Breast epithelium (tissue), 4 donors: Measurements from ENCODE around the gene SPECC1L. TPM values are rescaled to one million over a fixed set of nuclear protein-coding genes. Genes with fewer than 3 reads are reported as not detected.

Experiments
- DNase-seq, 2 donors: peaks; one replicate each; pipeline ENCODE4 v3.0.0-alpha.2; 2019; ENCODE audit warnings: low spot score in 2 of 2
- H3K27ac ChIP-seq, 2 donors: fragments of 200-600 bp; sonication (generic) in 1 of 2; one replicate each; pipeline ENCODE4 v1.5.1; 2016 to 2019; ENCODE audit warnings: mild to moderate bottlenecking in 1 of 2
- H3K27me3 ChIP-seq, 2 donors: fragments of 200-600 bp; sonication (generic) in 1 of 2; one replicate each; pipeline versions ENCODE4 v1.5.1 to v1.6.0; 2017 to 2019; ENCODE audit warnings: control low read depth in 1 of 2, mild to moderate bottlenecking in 1 of 2
- H3K36me3 ChIP-seq: fragments of 200-600 bp; one replicate; pipeline ENCODE4 v1.5.1; 2019
- H3K4me1 ChIP-seq, 2 donors: fragments of 200-600 bp; sonication (generic); one replicate each; pipeline ENCODE4 v1.5.1; 2016 to 2019; ENCODE audit warnings: control low read depth in 1 of 2
- H3K4me3 ChIP-seq, 3 donors: fragments of 200-600 bp; sonication (generic); 1 replicate in 2 of 3; 2 replicates in 1 of 3; pipeline ENCODE4 v1.5.1; 2016 to 2019; ENCODE audit warnings: mild to moderate bottlenecking in 3 of 3, moderate library complexity in 2 of 3
- H3K9me3 ChIP-seq, 2 donors: fragments of 200-600 bp; sonication (generic) in 1 of 2; one replicate each; pipeline ENCODE4 v1.5.1; 2016 to 2019; ENCODE audit warnings: control low read depth in 1 of 2
- CTCF ChIP-seq, 3 donors: fragments of 450-650 bp; IDR thresholded peaks; one replicate each; pipeline ENCODE4 v1.5.1; 2016 to 2017; ENCODE audit warnings: antibody characterized with exemption in 3 of 3, mild to moderate bottlenecking in 3 of 3, moderate library complexity in 3 of 3
- POLR2A ChIP-seq: fragments of 450-650 bp; IDR thresholded peaks from one replicate; pipeline ENCODE4 v1.6.1; 2016; ENCODE audit warnings: antibody characterized with exemption, mild to moderate bottlenecking, moderate library complexity
- POLR2AphosphoS5 ChIP-seq, 3 donors: sonication (generic); formaldehyde crosslinking; IDR thresholded peaks; one replicate each; pipeline ENCODE4 v1.6.1; 2017; ENCODE audit warnings: antibody characterized with exemption in 3 of 3
- intact Hi-C: fragments of 100-400 bp; cut with DNase I; formaldehyde crosslinking; loops from one replicate; pipeline ENCODE4 v1.15.1; 2023; ENCODE audit warnings: low total_unique reads
- total RNA-seq, 3 donors: library from RNA; depleted of rRNA; stranded (reverse); fragments of >200 nt; gene quantifications; one replicate each; pipeline ENCODE4 v1.1.0, GENCODE V29; 2016

Gene SPECC1L
- total RNA-seq, 3 donors from 2014 or later, result 33.4 to 61.0 (median 53.7) TPM

- H3K4me1 ChIP-seq, result no peaks in the 10 kb centered on the region
- TF ChIP-seq CTCF (IDR thresholded peaks at IDR 0.05), result no peak
- TF ChIP-seq POLR2A, result no peak
- TF ChIP-seq POLR2AphosphoS5 (IDR thresholded peaks at IDR 0.05), result no peak
- no peak overlapping the region for H3K27ac ChIP-seq
- H3K27me3 ChIP-seq, result no peaks in the 10 kb centered on the region
- no peak overlapping the region for H3K4me3 ChIP-seq
- H3K9me3 ChIP-seq, result no peaks in the 10 kb centered on the region
- H3K36me3 ChIP-seq, result no peaks in the 10 kb centered on the region
- intact Hi-C loops, result no loop called here
- DNase-seq, result no peak
Observed at GRCh38 chr22:24394254-24394653, 123.6 kb downstream of the SPECC1L start.

- no peak for TF ChIP-seq POLR2AphosphoS5 (IDR thresholded peaks at IDR 0.05)
- TF ChIP-seq POLR2A, result no peak
- TF ChIP-seq CTCF (IDR thresholded peaks at IDR 0.05), result no peak
- intact Hi-C loops, result no loop called here
- Histone ChIP-seq H3K9me3 (no peaks in the 10 kb centered on the region), H3K4me3 (no peak overlapping the region), H3K27ac (no peak overlapping the region), H3K36me3 (no peaks in the 10 kb centered on the region), H3K4me1 (peaks cover 0 to 10% of the 10 kb centered on the region in 2 donors), H3K27me3 (no peaks in the 10 kb centered on the region)
- no peak for DNase-seq
Observed at GRCh38 chr22:24398409-24398808, 127.8 kb downstream of the SPECC1L start.

GRCh38 chr22:24400034-24400725 is 129.5 kb downstream of the SPECC1L start:
- Histone ChIP-seq H3K4me1 (peaks cover 0 to 10% of the 10 kb centered on the region in 2 donors), H3K9me3 (no peaks in the 10 kb centered on the region), H3K27me3 (no peaks in the 10 kb centered on the region), H3K4me3 (no peak overlapping the region), H3K27ac (no peak overlapping the region), H3K36me3 (no peaks in the 10 kb centered on the region)
- no peak for DNase-seq
- intact Hi-C loops, result no loop called here
- TF ChIP-seq CTCF (IDR thresholded peaks at IDR 0.05) (no peak), POLR2A (no peak), POLR2AphosphoS5 (IDR thresholded peaks at IDR 0.05) (no peak)

GRCh38 chr22:24400726-24401596 is 130.3 kb downstream of the SPECC1L start:
- no peaks in the 10 kb centered on the region for H3K9me3 ChIP-seq
- peaks cover 0 to 10% of the 10 kb centered on the region in 2 donors for H3K4me1 ChIP-seq
- no peaks in the 10 kb centered on the region for H3K27me3 ChIP-seq
- no peak for TF ChIP-seq POLR2A
- no peak overlapping the region for H3K4me3 ChIP-seq
- intact Hi-C loops, result no loop called here
- H3K36me3 ChIP-seq, result no peaks in the 10 kb centered on the region
- peak overlapping the region; percentile 71 to 84 for H3K27ac ChIP-seq
- DNase-seq, result no peak

GRCh38 chr22:24401931-24402367 is 131.3 kb downstream of the SPECC1L start:
- Histone ChIP-seq H3K4me1 (peaks cover 3 to 17% of the 10 kb centered on the region in 2 donors), H3K4me3 (no peak overlapping the region), H3K27me3 (no peaks in the 10 kb centered on the region), H3K9me3 (no peaks in the 10 kb centered on the region), H3K27ac (peak overlapping the region; percentile 71 to 84), H3K36me3 (no peaks in the 10 kb centered on the region)
- intact Hi-C loops, result no loop called here
- no peak for DNase-seq
- TF ChIP-seq POLR2AphosphoS5 (IDR thresholded peaks at IDR 0.05) (no peak), POLR2A (no peak), CTCF (IDR thresholded peaks at IDR 0.05) (no peak)
